Measurements from ENCODE around the gene CDK5R2.

GRCh38 chr2:218982586-218983262 is 23.3 kb downstream of the CDK5R2 start:
- TF ChIP-seq CTCF (IDR thresholded peaks at IDR 0.05; ENCODE audit: borderline replicate concordance, extremely low read depth, low read length, poor library complexity, severe bottlenecking) = no peak
- TF ChIP-seq EZH2 (IDR thresholded peaks at IDR 0.05; ENCODE audit: borderline replicate concordance, low read depth, low read length, severe bottlenecking) = no peak
